Neural progenitor cell (in vitro differentiated cells): Measurements from ENCODE around the gene DUS1L.

ENCODE experiments used
- EZH2 ChIP-seq: fragments of 200-600 bp; sonication (generic); IDR thresholded peaks from 2 replicates; pipeline ENCODE4 v1.6.1; 2017; ENCODE audit warnings: antibody characterized with exemption, mild to moderate bottlenecking, moderate library complexity
- TF ChIP-seq, protein P1 (sequence below): fragments of 200-600 bp; sonication (generic); IDR thresholded peaks from 2 replicates; pipeline ENCODE4 v1.5.1; 2017; ENCODE audit warnings: antibody characterized with exemption, mild to moderate bottlenecking

- TF ChIP-seq, protein P1, sequence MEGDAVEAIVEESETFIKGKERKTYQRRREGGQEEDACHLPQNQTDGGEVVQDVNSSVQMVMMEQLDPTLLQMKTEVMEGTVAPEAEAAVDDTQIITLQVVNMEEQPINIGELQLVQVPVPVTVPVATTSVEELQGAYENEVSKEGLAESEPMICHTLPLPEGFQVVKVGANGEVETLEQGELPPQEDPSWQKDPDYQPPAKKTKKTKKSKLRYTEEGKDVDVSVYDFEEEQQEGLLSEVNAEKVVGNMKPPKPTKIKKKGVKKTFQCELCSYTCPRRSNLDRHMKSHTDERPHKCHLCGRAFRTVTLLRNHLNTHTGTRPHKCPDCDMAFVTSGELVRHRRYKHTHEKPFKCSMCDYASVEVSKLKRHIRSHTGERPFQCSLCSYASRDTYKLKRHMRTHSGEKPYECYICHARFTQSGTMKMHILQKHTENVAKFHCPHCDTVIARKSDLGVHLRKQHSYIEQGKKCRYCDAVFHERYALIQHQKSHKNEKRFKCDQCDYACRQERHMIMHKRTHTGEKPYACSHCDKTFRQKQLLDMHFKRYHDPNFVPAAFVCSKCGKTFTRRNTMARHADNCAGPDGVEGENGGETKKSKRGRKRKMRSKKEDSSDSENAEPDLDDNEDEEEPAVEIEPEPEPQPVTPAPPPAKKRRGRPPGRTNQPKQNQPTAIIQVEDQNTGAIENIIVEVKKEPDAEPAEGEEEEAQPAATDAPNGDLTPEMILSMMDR = no peak
- no peak for TF ChIP-seq EZH2
Observed at GRCh38 chr17:82051776-82052637, 13.6 kb downstream of the DUS1L start, which contains the start of the genes GPS1 and RFNG.
